Measurements from ENCODE around the gene TDP1. TPM values are rescaled to one million over a fixed set of nuclear protein-coding genes. Genes with fewer than 3 reads are reported as not detected.

Gene TDP1
- total RNA-seq, 4 donors from 2014 or later = 9.1 to 24.5 (median 16.4) TPM

GRCh38 chr14:90000935-90001334 is 45.2 kb downstream of the TDP1 start:
- WGBS, 2 donors = 96 to 98% methylated on average over 2 of the region's 2 CpGs

DNA sequence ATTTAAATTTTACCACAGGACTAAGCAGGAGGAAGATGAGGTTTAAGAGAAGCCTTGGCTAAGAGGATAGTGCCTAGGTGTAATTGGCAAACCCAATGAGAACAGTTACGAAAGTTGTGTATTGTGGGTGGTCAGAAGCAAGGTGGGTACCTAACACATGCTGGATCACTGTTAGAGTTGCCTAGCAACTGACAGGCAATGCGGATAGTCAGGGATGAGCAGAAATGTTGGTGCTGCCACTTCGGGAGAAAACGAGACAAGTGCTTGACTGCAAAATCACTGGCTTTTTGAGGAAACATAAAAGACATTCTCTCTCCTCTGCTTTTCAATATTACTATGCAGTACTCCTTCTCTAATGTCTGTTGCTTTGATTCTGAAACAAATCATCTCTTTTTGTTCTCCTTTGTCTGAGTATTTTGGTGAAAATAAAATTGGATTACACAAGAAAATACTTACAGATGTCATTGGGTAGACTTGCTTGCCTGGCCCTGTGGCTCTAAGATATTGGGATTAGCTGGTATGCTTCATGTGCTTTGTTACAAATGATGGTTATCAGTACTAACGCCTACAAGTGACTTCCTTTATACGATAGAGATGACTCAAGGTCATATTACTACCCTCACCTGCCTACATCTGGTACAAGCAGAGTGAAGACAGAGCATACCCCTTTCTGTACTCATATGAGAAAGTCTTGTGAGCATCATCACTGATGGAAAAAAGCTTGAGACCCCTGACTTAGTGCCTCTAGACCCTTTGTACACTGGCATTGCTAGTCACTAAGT is 48.0 kb downstream of the TDP1 start:
- Histone ChIP-seq H3K4me1 (no peaks in the 10 kb centered on the region), H3K9me3 (no peaks in the 10 kb centered on the region), H3K27ac (no peak overlapping the region), H3K27me3 (no peaks in the 10 kb centered on the region), H3K36me3 (peaks cover 0 to 73% (median 0%) of the 10 kb centered on the region in 3 donors), H3K4me3 (no peak overlapping the region)
- no peak for TF ChIP-seq POLR2A (IDR thresholded peaks at IDR 0.05)
- 74 to 90% methylated on average over 6 of the region's 6 CpGs for WGBS, 2 donors
- intact Hi-C loops (cut with DNase I) = no loop called here
- no peak for DNase-seq

More at GRCh38 chr14:90000935-90001334, 45.2 kb downstream of the TDP1 start:
- H3K27me3 ChIP-seq = no peaks in the 10 kb centered on the region
- DNase-seq = no peak
- no peaks in the 10 kb centered on the region for H3K4me1 ChIP-seq
- no peak overlapping the region for H3K4me3 ChIP-seq
- TF ChIP-seq, protein P1, sequence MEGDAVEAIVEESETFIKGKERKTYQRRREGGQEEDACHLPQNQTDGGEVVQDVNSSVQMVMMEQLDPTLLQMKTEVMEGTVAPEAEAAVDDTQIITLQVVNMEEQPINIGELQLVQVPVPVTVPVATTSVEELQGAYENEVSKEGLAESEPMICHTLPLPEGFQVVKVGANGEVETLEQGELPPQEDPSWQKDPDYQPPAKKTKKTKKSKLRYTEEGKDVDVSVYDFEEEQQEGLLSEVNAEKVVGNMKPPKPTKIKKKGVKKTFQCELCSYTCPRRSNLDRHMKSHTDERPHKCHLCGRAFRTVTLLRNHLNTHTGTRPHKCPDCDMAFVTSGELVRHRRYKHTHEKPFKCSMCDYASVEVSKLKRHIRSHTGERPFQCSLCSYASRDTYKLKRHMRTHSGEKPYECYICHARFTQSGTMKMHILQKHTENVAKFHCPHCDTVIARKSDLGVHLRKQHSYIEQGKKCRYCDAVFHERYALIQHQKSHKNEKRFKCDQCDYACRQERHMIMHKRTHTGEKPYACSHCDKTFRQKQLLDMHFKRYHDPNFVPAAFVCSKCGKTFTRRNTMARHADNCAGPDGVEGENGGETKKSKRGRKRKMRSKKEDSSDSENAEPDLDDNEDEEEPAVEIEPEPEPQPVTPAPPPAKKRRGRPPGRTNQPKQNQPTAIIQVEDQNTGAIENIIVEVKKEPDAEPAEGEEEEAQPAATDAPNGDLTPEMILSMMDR (IDR thresholded peaks at IDR 0.05) = no peak
- no peak for TF ChIP-seq POLR2A (IDR thresholded peaks at IDR 0.05)
- H3K9me3 ChIP-seq = no peaks in the 10 kb centered on the region
- intact Hi-C loops (cut with DNase I) = no loop called here
- no peak overlapping the region for H3K27ac ChIP-seq
- H3K36me3 ChIP-seq = peaks cover 0 to 74% (median 0%) of the 10 kb centered on the region in 3 donors

DNA sequence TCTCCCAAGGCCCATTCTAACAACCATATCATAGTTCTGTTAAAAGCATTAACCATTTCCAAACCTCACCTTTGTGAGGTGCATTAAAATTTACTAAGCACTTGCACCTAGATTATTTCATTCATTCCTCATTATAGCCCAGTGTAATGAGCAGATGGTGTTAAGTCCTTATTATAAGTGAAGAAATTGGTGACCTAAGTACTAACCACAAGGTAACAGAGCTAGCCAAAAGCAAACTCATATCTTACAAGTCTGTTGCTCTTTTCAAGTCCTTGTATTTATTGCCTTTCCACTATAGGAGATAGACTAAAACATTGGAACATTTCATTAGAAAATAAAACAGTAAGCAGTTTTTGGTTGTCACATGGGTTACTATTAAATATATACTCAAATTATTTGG is 49.7 kb downstream of the TDP1 start:
- TF ChIP-seq POLR2A (IDR thresholded peaks at IDR 0.05) = no peak
- TF ChIP-seq, protein P1 (IDR thresholded peaks at IDR 0.05) = no peak
- DNase-seq = no peak
- no peaks in the 10 kb centered on the region for H3K27me3 ChIP-seq
- intact Hi-C loops (cut with DNase I) = no loop called here
- no peaks in the 10 kb centered on the region for H3K9me3 ChIP-seq
- H3K27ac ChIP-seq = no peak overlapping the region
- H3K4me1 ChIP-seq = no peaks in the 10 kb centered on the region
- peaks cover 0 to 78% (median 0%) of the 10 kb centered on the region in 3 donors for H3K36me3 ChIP-seq
- H3K4me3 ChIP-seq = no peak overlapping the region

- intact Hi-C loops (cut with DNase I) = no loop called here
- TF ChIP-seq POLR2A (IDR thresholded peaks at IDR 0.05) = no peak
- TF ChIP-seq, protein P1 (IDR thresholded peaks at IDR 0.05) = no peak
- DNase-seq = no peak
- H3K4me3 ChIP-seq = no peak overlapping the region
- no peaks in the 10 kb centered on the region for H3K9me3 ChIP-seq
- H3K27ac ChIP-seq = no peak overlapping the region
- H3K36me3 ChIP-seq = peaks cover 0 to 80% (median 0%) of the 10 kb centered on the region in 3 donors
- no peaks in the 10 kb centered on the region for H3K27me3 ChIP-seq
- no peaks in the 10 kb centered on the region for H3K4me1 ChIP-seq
- WGBS, 2 donors = 95 to 97% methylated on average over 3 of the region's 3 CpGs
Measured at GRCh38 chr14:90005939-90006530, 50.3 kb downstream of the TDP1 start.

GRCh38 chr14:90017371-90017770 is 61.6 kb downstream of the TDP1 start:
- Histone ChIP-seq H3K4me1 (no peaks in the 10 kb centered on the region), H3K27me3 (no peaks in the 10 kb centered on the region), H3K36me3 (peaks cover 0 to 80% (median 8%) of the 10 kb centered on the region in 3 donors), H3K27ac (no peak overlapping the region), H3K9me3 (no peaks in the 10 kb centered on the region), H3K4me3 (no peak overlapping the region)
- WGBS, 2 donors = 88 to 95% methylated on average over 4 of the region's 4 CpGs
- intact Hi-C loops (cut with DNase I) = no loop called here
- no peak for DNase-seq
- TF ChIP-seq, protein P1 (IDR thresholded peaks at IDR 0.05) = no peak
- TF ChIP-seq POLR2A (IDR thresholded peaks at IDR 0.05) = no peak
